Activated CD4-positive, alpha-beta T cell treated with anti-CD3 and anti-CD28 coated beads for 36 hours (primary cell): ENCODE measurements around the gene SORCS3. TPM values are rescaled to one million over a fixed set of nuclear protein-coding genes. Genes with fewer than 3 reads are reported as not detected.

Experiments
- ATAC-seq: fragments of 200-7000 bp; cut with Tn5 transposase; one replicate; pipeline ENCODE4 v1.10.0; 2021; ENCODE audit warnings: mild to moderate bottlenecking, moderate library complexity
- CTCF ChIA-PET: fragments of 350-600 bp; sonication (Branson Sonifier 250); formaldehyde crosslinking; loops from one replicate; lab custom pipeline; 2021; ENCODE audit warnings: antibody characterized with exemption; lab: Charles Lee
- POLR2A ChIA-PET: fragments of 350-600 bp; sonication (Branson Sonifier 250); formaldehyde crosslinking; loops from one replicate; lab custom pipeline; 2021; ENCODE audit warnings: antibody characterized with exemption, inconsistent platforms; lab: Charles Lee
- DNase-seq: peaks from one replicate; pipeline ENCODE4 v3.0.0-alpha.2; 2020
- H3K27ac Mint-ChIP-seq: one replicate; pipeline ENCODE4 v1.8.0; 2021; ENCODE audit warnings: mixed read lengths
- H3K27me3 Mint-ChIP-seq: one replicate; pipeline ENCODE4 v1.8.0; 2021; ENCODE audit warnings: mixed read lengths
- H3K36me3 Mint-ChIP-seq: one replicate; pipeline ENCODE4 v1.8.0; 2021; ENCODE audit warnings: low read depth, mixed read lengths
- H3K4me1 Mint-ChIP-seq: one replicate; pipeline ENCODE4 v1.8.0; 2021; ENCODE audit warnings: mixed read lengths
- H3K4me3 Mint-ChIP-seq: one replicate; pipeline ENCODE4 v1.8.0; 2021; ENCODE audit warnings: mild to moderate bottlenecking, moderate library complexity, mixed read lengths
- H3K9me3 Mint-ChIP-seq: one replicate; pipeline ENCODE4 v1.8.0; 2021; ENCODE audit warnings: low read depth, mixed read lengths
- intact Hi-C, 2 experiments: fragments of 100-400 bp; cut with DNase I in 1 of 2; cut with micrococcal nuclease in 1 of 2; formaldehyde crosslinking; loops; one replicate each; pipeline versions ENCODE4 v1.14.2 to v1.15.1; 2022 to 2024; cut with DNase I, micrococcal nuclease
- total RNA-seq, 2 experiments: library from RNA; stranded (reverse); gene quantifications; one replicate each; pipeline ENCODE4 v1.2.3, GENCODE V29; 2021

The SORCS3 gene
- total RNA-seq, 2 experiments from 2014 or later = not detected

DNA sequence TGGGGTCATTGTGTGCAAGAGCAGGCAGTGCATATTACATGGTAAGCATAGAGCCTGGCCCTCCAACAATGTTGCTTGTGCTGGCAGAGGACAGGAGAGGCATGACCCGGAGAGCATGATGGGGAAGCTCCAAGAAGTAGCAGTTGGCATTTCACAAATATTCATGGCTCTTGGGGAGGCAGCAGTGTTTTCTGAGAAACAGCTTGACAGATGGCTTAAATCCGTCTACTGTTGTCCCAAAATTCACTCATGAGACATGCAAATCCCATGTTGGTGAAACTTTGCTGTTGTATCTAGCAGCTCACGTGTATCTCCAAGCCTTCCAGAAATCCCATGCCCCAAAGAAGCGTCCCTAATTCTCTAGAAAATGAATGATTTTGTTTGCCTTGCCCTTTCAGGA lies 487.0 kb downstream of the SORCS3 start:
- ChIA-PET POLR2A (no interaction called here), CTCF (interaction anchor here (0.5 kb wide), 1 partner anchor 13 kb away, joined by 5 read pairs; no protein-coding TSS in a partner anchor)
- H3K27me3 Mint-ChIP-seq = no peaks in the 10 kb centered on the region
- H3K4me1 Mint-ChIP-seq = no peaks in the 10 kb centered on the region
- DNase-seq (no peak), ATAC-seq (no peak)
- intact Hi-C loops = no loop called here
- no peak overlapping the region for H3K4me3 Mint-ChIP-seq
- H3K9me3 Mint-ChIP-seq = peaks cover 2% of the 10 kb centered on the region
- no peak overlapping the region for H3K27ac Mint-ChIP-seq
- H3K36me3 Mint-ChIP-seq = no peaks in the 10 kb centered on the region

GRCh38 chr10:105138358-105138757 lies 497.3 kb downstream of the SORCS3 start:
- H3K27me3 Mint-ChIP-seq = no peaks in the 10 kb centered on the region
- no peaks in the 10 kb centered on the region for H3K36me3 Mint-ChIP-seq
- DNase-seq (no peak), ATAC-seq (no peak)
- no peak overlapping the region for H3K27ac Mint-ChIP-seq
- no peak overlapping the region for H3K4me3 Mint-ChIP-seq
- H3K9me3 Mint-ChIP-seq = no peaks in the 10 kb centered on the region
- intact Hi-C loops = no loop called here
- ChIA-PET POLR2A (no interaction called here), CTCF (no interaction called here)
- no peaks in the 10 kb centered on the region for H3K4me1 Mint-ChIP-seq

DNA sequence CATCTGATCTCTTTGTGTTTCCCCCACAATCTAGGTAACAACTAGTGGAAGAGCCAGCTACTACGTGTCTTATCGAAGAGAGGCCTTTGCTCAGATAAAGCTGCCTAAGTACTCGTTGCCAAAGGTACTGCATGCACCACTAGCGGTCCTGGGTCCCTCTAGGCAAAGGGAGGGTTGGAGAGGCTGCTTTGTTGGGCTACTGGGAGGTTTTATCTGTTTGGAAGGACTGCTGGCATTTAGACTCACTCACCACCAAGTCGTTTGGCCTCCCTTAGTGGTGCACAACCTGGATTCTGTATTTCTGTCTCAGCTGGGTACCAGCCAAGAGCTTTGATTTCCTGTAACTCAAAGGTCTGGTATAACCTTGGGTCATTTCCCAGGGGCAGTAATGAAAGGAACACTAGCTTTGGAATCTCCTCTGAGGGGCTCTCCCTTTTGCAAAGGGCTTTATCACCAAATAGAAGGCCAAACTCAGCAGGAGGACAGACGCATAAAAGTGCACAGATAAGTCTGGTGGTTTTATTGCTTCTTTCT lies 498.3 kb downstream of the SORCS3 start:
- no peak overlapping the region for H3K27ac Mint-ChIP-seq
- no peaks in the 10 kb centered on the region for H3K9me3 Mint-ChIP-seq
- H3K4me3 Mint-ChIP-seq = no peak overlapping the region
- ATAC-seq (no peak), DNase-seq (no peak)
- no peaks in the 10 kb centered on the region for H3K27me3 Mint-ChIP-seq
- ChIA-PET POLR2A (no interaction called here), CTCF (no interaction called here)
- H3K36me3 Mint-ChIP-seq = no peaks in the 10 kb centered on the region
- H3K4me1 Mint-ChIP-seq = no peaks in the 10 kb centered on the region
- intact Hi-C loops = no loop called here

DNA sequence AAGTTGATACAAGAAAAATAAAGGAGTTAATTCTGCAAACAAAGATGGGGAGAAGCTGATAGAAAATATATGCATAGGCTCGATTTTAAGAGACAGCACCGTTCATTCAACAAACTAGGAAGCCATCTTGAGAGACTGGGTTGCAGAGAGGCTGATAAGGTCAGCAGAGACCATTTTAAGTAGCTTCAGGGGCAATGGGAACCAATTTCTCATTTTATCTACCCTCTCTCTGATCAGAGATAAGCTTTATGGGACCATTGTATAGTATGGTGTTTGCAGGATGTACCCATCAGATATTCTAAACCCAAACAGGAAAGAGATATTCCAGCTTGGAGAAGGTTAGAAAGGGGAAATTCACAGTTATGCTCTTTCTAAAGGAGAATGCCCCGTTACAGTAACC lies 499.5 kb downstream of the SORCS3 start:
- ChIA-PET CTCF (interaction anchor here (0.8 kb wide), 1 partner anchor 12 kb away, joined by 5 read pairs; no protein-coding TSS in a partner anchor), POLR2A (no interaction called here)
- Mint-ChIP-seq H3K4me3 (no peak overlapping the region), H3K4me1 (no peaks in the 10 kb centered on the region), H3K27me3 (no peaks in the 10 kb centered on the region), H3K9me3 (no peaks in the 10 kb centered on the region), H3K36me3 (no peaks in the 10 kb centered on the region), H3K27ac (no peak overlapping the region)
- intact Hi-C loops = no loop called here
- ATAC-seq (no peak), DNase-seq (no peak)

DNA sequence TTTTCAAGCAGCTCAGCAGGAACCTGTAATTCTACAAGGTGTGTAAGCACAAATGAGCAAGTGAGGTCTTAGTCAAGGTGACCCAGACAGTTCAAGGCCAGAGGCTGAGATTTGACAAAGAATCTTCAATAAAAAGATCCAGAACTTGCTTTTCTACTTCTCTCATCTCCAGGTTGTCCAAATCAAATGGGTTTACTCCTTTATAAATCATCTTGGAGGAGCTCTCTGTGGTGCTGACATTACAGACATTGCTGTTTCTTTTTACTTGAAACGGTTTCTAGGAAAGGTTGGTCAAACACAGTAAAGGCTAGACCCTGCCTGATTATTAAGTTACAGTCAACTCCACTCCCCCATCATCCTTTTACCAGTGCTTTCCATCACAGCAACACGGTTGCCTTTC lies 504.6 kb downstream of the SORCS3 start:
- ATAC-seq (no peak), DNase-seq (no peak)
- Mint-ChIP-seq H3K27ac (no peak overlapping the region), H3K27me3 (no peaks in the 10 kb centered on the region), H3K9me3 (no peaks in the 10 kb centered on the region), H3K4me1 (no peaks in the 10 kb centered on the region), H3K36me3 (no peaks in the 10 kb centered on the region), H3K4me3 (no peak overlapping the region)
- ChIA-PET CTCF (no interaction called here), POLR2A (no interaction called here)
- intact Hi-C loops = no loop called here

GRCh38 chr10:105146436-105146835 lies 505.3 kb downstream of the SORCS3 start:
- no peaks in the 10 kb centered on the region for H3K27me3 Mint-ChIP-seq
- no peaks in the 10 kb centered on the region for H3K36me3 Mint-ChIP-seq
- no peaks in the 10 kb centered on the region for H3K9me3 Mint-ChIP-seq
- intact Hi-C loops = no loop called here
- ATAC-seq = no peak
- ChIA-PET POLR2A (no interaction called here), CTCF (no interaction called here)
- DNase-seq = no peak
- H3K4me1 Mint-ChIP-seq = no peaks in the 10 kb centered on the region
- H3K4me3 Mint-ChIP-seq = no peak overlapping the region
- H3K27ac Mint-ChIP-seq = no peak overlapping the region

DNA sequence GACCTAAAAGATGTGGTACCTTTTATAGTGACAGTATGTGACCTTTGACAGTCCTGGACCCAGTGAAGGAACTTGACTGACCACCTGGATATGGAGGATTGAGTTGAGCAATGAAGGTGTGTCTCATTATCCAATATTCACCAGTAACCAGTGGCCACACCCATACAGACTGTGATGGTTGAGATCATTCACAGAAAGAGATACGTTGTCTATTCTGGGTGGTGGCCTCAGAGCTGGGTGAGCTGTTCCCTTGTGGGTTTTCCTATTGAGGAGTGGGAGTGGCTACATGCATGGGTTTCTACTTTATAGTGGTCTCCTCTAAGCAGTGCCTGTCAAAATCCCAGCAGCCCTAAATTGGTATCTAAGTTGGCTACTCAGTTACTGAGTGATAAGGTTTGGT lies 507.4 kb downstream of the SORCS3 start:
- H3K36me3 Mint-ChIP-seq = no peaks in the 10 kb centered on the region
- H3K27ac Mint-ChIP-seq = no peak overlapping the region
- CTCF ChIA-PET = no interaction called here
- no peak for DNase-seq
- no peak for ATAC-seq
- POLR2A ChIA-PET = no interaction called here
- intact Hi-C loops = no loop called here
- H3K4me3 Mint-ChIP-seq = no peak overlapping the region
- no peaks in the 10 kb centered on the region for H3K27me3 Mint-ChIP-seq
- H3K9me3 Mint-ChIP-seq = no peaks in the 10 kb centered on the region
- no peaks in the 10 kb centered on the region for H3K4me1 Mint-ChIP-seq

DNA sequence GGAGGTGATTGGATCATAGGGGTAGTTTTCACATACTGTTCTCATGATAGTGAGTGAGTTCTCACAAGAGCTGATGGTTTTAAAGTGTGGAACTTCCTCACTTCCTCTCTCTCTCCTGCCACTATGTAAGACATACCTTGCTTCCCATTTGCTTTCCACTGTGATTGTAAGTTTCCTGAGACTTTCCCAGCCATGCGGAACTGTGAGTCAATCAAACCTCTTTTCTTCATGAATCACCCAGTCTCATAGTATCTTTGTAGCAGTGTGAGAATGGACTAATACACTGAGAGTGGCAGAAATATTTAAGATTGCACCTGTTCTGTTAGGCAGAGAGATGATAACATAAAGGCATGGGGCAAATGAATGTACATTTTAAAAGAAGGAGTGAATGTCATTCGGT lies 507.8 kb downstream of the SORCS3 start:
- ATAC-seq = no peak
- ChIA-PET CTCF (no interaction called here), POLR2A (no interaction called here)
- H3K4me3 Mint-ChIP-seq = no peak overlapping the region
- no peak for DNase-seq
- no peaks in the 10 kb centered on the region for H3K27me3 Mint-ChIP-seq
- no peaks in the 10 kb centered on the region for H3K9me3 Mint-ChIP-seq
- H3K36me3 Mint-ChIP-seq = no peaks in the 10 kb centered on the region
- no peak overlapping the region for H3K27ac Mint-ChIP-seq
- intact Hi-C loops = no loop called here
- no peaks in the 10 kb centered on the region for H3K4me1 Mint-ChIP-seq

- ATAC-seq = no peak
- DNase-seq = no peak
- ChIA-PET POLR2A (no interaction called here), CTCF (no interaction called here)
- Mint-ChIP-seq H3K27me3 (no peaks in the 10 kb centered on the region), H3K9me3 (no peaks in the 10 kb centered on the region), H3K36me3 (no peaks in the 10 kb centered on the region), H3K4me1 (no peaks in the 10 kb centered on the region), H3K27ac (no peak overlapping the region), H3K4me3 (no peak overlapping the region)
- intact Hi-C loops = no loop called here
Measured at GRCh38 chr10:105149371-105149891, 508.3 kb downstream of the SORCS3 start.

DNA sequence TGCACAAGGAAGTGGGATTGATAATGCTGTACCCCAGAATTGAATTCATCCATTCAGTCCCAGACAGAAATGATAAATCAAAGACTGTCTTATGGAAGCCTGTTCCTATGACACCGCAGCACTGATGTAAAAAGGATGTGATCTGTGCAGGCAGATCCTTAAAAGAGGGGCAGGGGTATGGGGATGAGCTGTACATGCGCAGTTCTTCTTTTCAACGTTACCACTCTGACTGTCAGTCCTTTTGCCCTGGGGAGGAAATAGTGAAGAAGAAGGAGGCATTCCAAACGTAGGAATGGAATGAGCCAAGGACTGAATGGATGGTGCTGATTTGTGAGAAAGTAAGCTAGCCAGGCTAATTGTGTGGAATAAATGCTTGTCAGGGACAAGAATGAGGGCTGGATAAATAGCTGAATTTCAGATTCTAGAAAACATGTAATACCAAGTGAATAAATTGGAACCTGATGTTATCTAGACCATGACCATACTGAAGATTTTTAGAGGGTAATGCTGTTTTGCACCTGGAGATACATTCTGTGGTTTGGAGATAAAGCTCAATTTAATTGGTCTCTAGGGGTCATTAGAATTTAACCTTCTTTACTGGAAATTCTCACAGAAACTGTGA lies 509.3 kb downstream of the SORCS3 start:
- H3K4me3 Mint-ChIP-seq = no peak overlapping the region
- H3K27ac Mint-ChIP-seq = no peak overlapping the region
- ChIA-PET POLR2A (no interaction called here), CTCF (no interaction called here)
- no peak for ATAC-seq
- intact Hi-C loops = no loop called here
- H3K27me3 Mint-ChIP-seq = no peaks in the 10 kb centered on the region
- H3K4me1 Mint-ChIP-seq = no peaks in the 10 kb centered on the region
- no peak for DNase-seq
- H3K36me3 Mint-ChIP-seq = no peaks in the 10 kb centered on the region
- H3K9me3 Mint-ChIP-seq = no peaks in the 10 kb centered on the region

GRCh38 chr10:105154736-105155135 lies 513.6 kb downstream of the SORCS3 start:
- Mint-ChIP-seq H3K27ac (no peak overlapping the region), H3K4me1 (no peaks in the 10 kb centered on the region), H3K4me3 (no peak overlapping the region), H3K36me3 (no peaks in the 10 kb centered on the region), H3K9me3 (no peaks in the 10 kb centered on the region), H3K27me3 (no peaks in the 10 kb centered on the region)
- no peak for ATAC-seq
- ChIA-PET CTCF (no interaction called here), POLR2A (no interaction called here)
- no peak for DNase-seq
- intact Hi-C loops = no loop called here

- DNase-seq (no peak), ATAC-seq (no peak)
- H3K4me3 Mint-ChIP-seq = no peak overlapping the region
- H3K36me3 Mint-ChIP-seq = no peaks in the 10 kb centered on the region
- H3K9me3 Mint-ChIP-seq = no peaks in the 10 kb centered on the region
- intact Hi-C loops = no loop called here
- no peaks in the 10 kb centered on the region for H3K4me1 Mint-ChIP-seq
- no peak overlapping the region for H3K27ac Mint-ChIP-seq
- H3K27me3 Mint-ChIP-seq = no peaks in the 10 kb centered on the region
- CTCF ChIA-PET = no interaction called here
- POLR2A ChIA-PET = no interaction called here
Measured at GRCh38 chr10:105159268-105159667, 518.2 kb downstream of the SORCS3 start.
